ENCODE measurements around the gene STX17. TPM values are rescaled to one million over a fixed set of nuclear protein-coding genes. Genes with fewer than 3 reads are reported as not detected.

The STX17 gene
- total RNA-seq, 4 donors from 2014 or later: 36.4 to 187 (median 40.7) TPM

- H3K36me3 ChIP-seq: peaks cover 0 to 49% (median 0%) of the 10 kb centered on the region in 3 donors
- no peak overlapping the region for H3K27ac ChIP-seq
- DNase-seq: no peak
- H3K4me1 ChIP-seq: no peaks in the 10 kb centered on the region
- H3K9me3 ChIP-seq: no peaks in the 10 kb centered on the region
- no peaks in the 10 kb centered on the region for H3K27me3 ChIP-seq
- H3K4me3 ChIP-seq: no peak overlapping the region
- TF ChIP-seq POLR2A (IDR thresholded peaks at IDR 0.05) (no peak), CTCF (IDR thresholded peaks at IDR 0.05) (no peak)
Observed at GRCh38 chr9:99922711-99923030, 16.2 kb downstream of the STX17 start.

- TF ChIP-seq CTCF (IDR thresholded peaks at IDR 0.05) (no peak), POLR2A (IDR thresholded peaks at IDR 0.05) (no peak)
- DNase-seq: no peak
- no peaks in the 10 kb centered on the region for H3K9me3 ChIP-seq
- no peak overlapping the region for H3K27ac ChIP-seq
- H3K4me1 ChIP-seq: no peaks in the 10 kb centered on the region
- H3K4me3 ChIP-seq: no peak overlapping the region
- peaks cover 0 to 41% (median 0%) of the 10 kb centered on the region in 3 donors for H3K36me3 ChIP-seq
- no peaks in the 10 kb centered on the region for H3K27me3 ChIP-seq
Observed at GRCh38 chr9:99925541-99925940, 19.1 kb downstream of the STX17 start.

GRCh38 chr9:99929652-99930051, 23.2 kb downstream of the STX17 start:
- Histone ChIP-seq H3K4me1 (no peaks in the 10 kb centered on the region), H3K4me3 (no peak overlapping the region), H3K36me3 (peaks cover 0 to 24% (median 0%) of the 10 kb centered on the region in 3 donors), H3K27ac (no peak overlapping the region), H3K27me3 (no peaks in the 10 kb centered on the region), H3K9me3 (no peaks in the 10 kb centered on the region)
- TF ChIP-seq CTCF (IDR thresholded peaks at IDR 0.05) (no peak), POLR2A (IDR thresholded peaks at IDR 0.05) (no peak)
- no peak for DNase-seq

GRCh38 chr9:99931155-99931840, 24.8 kb downstream of the STX17 start:
- no peak for TF ChIP-seq POLR2A (IDR thresholded peaks at IDR 0.05)
- no peak for DNase-seq
- H3K4me1 ChIP-seq: no peaks in the 10 kb centered on the region
- H3K27me3 ChIP-seq: no peaks in the 10 kb centered on the region
- no peak overlapping the region for H3K27ac ChIP-seq
- no peaks in the 10 kb centered on the region for H3K9me3 ChIP-seq
- peaks cover 0 to 24% (median 0%) of the 10 kb centered on the region in 3 donors for H3K36me3 ChIP-seq
- H3K4me3 ChIP-seq: no peak overlapping the region

GRCh38 chr9:99936947-99937587, 30.6 kb downstream of the STX17 start:
- Histone ChIP-seq H3K27me3 (no peaks in the 10 kb centered on the region), H3K27ac (no peak overlapping the region), H3K9me3 (no peaks in the 10 kb centered on the region), H3K36me3 (no peaks in the 10 kb centered on the region), H3K4me3 (no peak overlapping the region), H3K4me1 (no peaks in the 10 kb centered on the region)
- DNase-seq: no peak
- TF ChIP-seq CTCF (IDR thresholded peaks at IDR 0.05): no peak

GRCh38 chr9:99947395-99947794, 40.9 kb downstream of the STX17 start:
- Histone ChIP-seq H3K4me1 (no peaks in the 10 kb centered on the region), H3K27me3 (no peaks in the 10 kb centered on the region), H3K36me3 (peaks cover 0 to 18% (median 0%) of the 10 kb centered on the region in 3 donors), H3K9me3 (no peaks in the 10 kb centered on the region), H3K27ac (no peak overlapping the region), H3K4me3 (no peak overlapping the region)
- no peak for TF ChIP-seq CTCF (IDR thresholded peaks at IDR 0.05)
- no peak for TF ChIP-seq POLR2A (IDR thresholded peaks at IDR 0.05)
- no peak for DNase-seq
